ENCODE data around the gene MAGEB17.
"Not testable (repeated sequence)": the region's sequence is repeated elsewhere in the genome, so short reads cannot be mapped to it uniquely, and the experiment has no call there.

The MAGEB17 gene, protein sequence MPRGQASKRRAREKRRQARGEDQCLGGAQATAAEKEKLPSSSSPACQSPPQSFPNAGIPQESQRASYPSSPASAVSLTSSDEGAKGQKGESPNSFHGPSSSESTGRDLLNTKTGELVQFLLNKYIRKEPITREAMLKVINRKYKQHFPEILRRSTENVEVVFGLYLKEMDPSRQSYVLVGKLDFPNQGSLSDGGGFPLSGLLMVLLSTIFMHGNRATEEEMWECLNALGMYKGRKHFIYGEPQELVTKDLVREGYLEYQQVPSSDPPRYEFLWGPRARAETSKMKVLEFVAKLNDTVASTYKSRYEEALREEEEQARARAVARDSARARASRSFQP

DNA sequence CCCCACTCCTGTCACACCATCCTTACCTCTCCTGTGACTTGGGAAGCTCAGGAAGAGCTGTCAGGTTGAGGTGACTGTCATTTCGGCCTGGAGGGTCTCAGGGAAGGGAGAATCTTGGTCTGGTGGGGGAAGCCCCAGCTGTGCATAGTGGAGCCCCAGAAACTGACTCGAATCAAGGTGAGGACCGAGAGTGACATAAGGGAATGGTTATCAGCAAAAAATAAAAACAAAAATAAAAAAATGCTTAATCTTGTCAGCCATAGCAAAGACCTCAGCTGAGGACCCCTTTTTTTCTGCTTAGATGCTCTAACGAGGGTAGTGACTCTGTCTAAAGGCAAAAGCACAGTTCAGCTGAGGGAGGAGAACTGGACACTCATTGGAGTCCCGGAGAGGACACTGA, at the start of gene MAGEB17:
TSS of gene MAGEB17 (plus strand) at position 301 of the 400 bp plus-strand sequence. CDS start 2,902 bp downstream, outside the sequence.
- no peak for DNase-seq

DNA sequence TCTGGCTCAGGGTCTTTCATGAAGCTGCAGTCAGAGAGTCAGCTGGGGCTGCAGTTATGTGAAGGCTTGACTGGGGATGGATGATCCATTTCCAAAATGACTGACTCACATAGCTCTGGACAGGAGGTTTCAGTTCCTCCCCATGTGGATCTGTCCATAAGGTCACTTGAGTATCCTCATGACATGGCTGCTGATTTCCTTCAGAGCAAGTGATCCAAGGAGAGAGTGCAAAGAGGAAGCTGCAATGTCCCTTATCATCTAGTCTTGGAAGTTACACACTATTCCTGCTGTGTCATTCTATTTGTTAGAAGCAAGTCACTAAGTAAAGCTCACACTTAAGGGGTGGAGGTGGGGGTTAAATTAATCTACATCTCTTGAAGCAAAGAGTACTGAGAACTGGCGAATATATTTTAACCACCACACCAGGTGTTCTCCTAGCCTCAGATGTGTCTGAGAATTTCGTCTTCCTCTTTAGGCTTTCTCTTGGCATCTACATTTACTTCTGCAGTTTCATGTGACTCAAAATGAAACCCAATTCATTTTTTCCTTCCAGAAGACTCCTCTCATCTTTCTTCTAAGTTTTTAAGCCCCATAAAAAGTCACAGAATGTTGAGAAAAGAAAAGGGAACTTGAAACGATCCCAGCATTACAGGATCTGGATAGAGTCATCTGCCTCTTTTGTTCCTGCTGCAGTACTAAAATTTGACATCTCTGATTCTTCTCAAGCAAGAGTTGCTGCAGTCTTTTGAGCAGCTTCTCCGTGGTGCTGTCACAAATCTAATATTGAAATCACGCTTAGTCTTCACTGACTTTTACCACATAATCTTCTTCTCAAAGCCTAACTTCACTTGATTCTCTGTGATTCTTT, 47.7 kb upstream of the MAGEB17 start:
- no peak for DNase-seq

DNA sequence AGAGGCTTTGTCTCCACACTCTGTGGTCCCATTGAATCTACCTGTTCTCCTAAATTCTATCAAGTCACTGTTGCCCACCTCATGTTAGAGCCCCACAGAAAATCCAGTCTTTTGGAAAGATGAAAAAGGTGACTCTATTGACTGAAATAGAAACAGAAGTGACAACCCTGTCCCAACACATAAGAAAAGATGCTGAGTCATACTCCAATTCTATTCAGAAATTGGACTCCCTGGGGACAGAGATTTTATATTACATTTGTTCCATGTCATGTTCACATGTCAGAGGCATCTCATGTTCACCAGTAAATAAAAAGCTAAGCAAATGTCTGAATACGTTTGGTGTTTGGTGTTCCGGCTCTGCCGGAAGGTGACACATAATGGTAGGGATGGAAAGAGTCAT, 46.9 kb upstream of the MAGEB17 start:
- DNase-seq, result no peak

DNA sequence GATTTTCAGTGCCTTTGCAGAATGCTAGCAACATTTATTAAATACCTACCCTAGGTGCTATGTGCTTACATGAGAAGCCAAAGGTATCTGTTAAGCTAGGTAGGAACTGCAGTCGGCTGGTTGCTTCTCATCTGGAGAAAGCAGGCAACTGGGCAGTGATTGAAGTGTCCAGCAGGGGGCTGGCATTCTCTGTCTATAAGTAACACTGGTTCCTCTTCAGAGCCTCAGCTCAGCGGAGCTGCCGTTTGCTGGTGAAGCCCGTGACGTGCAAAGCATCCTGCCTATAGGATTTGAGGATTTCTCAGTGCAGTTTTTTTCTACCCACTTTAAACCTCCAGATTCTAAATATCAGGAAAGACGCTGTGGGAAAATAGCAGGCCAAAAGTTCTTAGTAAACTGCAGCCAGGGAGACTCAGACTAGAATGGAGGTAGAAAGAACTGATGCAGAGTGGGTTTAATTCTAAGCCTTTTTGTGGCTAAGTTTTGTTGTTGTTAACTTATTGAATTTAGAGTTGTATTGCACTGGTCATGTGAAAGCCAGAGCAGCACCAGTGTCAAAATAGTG, 44.0 kb upstream of the MAGEB17 start, which contains the start of gene GRPR:
TSS of gene GRPR (plus strand) at position 344 of the 565 bp plus-strand sequence. CDS start 389 bp downstream, outside the sequence.
- peak; percentile 69 for DNase-seq

DNA sequence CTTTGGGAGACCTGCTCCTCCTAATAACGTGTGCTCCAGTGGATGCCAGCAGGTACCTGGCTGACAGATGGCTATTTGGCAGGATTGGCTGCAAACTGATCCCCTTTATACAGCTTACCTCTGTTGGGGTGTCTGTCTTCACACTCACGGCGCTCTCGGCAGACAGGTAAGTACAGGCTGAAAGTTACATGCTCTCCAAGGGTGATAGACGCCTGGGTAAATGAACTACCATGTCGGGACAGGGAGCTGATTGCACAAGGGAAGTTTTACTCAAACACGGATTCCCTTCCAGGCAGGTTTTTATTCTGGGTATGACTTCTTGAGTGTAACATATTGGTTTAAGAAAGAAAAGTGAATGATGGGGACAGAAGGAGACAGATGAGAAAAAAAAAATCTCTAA, 43.1 kb upstream of the MAGEB17 start:
- DNase-seq, result no peak

DNA sequence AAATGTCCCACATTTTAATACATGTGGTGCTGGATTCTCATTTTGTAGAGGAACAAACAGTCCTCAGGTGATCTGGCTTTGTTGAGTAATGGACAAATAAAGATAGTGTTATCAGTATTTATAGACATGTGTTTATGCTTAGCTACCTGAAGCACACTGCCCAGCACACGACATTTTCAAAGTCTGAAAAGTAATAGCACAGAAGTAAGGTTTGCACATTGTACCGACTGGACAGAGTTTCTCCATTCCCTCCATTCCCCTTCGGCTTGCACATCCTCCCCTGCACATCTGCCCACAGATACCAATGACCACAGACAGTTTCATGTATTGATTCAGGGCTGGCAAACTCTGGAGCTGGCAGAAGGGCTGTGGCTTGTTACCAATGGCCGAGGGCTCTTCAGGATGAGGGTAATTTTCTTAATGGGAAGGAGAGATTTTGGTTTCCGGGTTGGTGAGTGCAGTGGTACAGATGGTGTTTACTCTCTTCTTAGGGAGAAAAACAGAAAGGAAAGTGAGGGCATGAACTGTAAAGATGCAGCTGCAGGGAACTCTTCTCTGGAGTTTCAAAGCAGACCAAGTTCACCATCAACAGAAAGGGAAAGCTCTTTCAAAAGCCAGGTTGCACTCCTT, 41.6 kb upstream of the MAGEB17 start:
- no peak for DNase-seq

DNA sequence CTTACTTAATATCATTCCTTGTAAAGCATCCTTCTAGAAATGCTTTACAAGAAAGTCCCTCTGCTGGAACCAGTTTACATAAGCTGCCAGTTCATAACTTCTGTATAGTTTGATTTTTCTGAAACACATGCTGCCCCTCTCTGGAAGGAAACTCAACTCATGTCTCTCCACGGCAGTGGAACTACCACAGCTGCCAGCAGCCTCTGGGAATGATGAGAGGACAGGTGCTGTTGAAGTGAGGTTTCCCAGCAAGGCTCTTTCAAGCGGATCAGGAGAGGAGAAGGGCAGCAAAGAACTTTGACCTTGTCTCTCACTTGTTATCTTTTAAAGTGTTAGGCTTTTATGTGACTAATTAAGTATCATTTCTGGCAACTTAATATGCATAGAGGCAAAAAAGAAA, 36.6 kb upstream of the MAGEB17 start:
- no peak for DNase-seq

DNA sequence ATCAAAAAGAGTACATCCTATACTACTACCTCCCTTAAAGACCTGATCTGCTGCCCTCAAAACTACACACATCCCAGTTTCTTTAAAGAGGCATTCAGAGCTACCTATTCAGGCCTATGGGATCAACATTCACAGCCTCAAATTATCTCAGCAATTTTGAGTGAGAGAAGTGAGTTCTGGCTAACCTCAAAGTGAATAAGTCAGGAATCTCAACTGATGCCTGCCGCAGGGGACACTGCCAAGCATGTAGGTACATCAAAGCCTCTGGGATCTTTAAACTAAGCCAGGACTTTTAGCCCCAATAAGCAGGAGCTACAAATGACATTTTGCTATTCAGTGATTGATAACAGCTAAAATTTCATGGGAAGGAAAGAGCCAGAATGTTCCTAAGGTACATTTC, 32.3 kb upstream of the MAGEB17 start:
- no peak for DNase-seq

DNA sequence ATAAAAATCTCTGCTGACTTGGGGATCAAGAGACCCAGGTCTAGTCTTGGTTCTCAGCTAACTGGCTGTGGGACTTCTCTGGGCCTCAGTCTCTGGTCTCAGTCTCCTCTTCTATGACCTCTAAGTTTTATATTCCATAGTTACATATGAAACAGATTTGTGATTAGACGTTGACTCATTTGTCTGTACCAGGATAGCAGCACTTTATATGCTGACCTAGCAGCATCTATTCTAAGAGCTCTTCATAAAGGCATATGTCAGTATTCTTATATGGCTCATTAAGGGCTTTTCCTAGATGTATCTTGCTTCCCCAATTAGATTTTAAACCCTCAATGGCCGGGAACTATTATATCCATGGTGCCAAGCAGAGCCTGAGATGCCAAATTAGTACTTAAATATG, 31.2 kb upstream of the MAGEB17 start:
- no peak for DNase-seq

DNA sequence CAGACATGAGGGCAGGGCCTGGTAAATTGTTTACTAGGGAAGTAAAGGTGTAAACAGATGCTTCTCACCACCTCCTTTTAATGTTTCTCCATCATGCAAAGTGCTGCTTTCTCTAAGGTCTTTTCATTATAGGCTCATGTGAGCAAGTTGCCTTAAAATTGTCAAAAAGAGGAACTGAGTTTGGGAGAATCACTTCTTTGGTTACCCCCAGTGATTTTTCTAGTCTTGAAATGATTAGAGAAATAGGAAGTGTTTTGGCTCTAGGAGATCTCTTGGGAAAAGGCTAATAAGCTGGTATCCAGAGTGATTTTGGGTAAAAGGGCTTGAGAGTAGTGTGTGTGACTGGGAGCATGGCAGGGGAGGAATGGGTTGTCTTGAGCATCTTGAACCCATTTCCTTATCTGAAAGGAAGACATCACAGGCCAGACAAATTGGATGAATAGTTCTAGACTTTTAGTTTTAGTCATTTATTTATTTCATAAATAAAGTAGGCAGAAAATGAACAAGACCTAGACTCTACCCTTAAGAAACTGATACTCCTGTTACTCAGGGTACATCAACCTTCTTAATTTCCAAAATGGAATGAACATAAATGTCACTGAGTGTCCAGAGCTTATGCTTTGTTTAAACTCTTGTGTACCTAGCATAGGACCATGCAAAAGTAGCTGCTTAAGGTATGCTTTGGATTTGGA, 29.7 kb upstream of the MAGEB17 start:
- DNase-seq, result no peak

DNA sequence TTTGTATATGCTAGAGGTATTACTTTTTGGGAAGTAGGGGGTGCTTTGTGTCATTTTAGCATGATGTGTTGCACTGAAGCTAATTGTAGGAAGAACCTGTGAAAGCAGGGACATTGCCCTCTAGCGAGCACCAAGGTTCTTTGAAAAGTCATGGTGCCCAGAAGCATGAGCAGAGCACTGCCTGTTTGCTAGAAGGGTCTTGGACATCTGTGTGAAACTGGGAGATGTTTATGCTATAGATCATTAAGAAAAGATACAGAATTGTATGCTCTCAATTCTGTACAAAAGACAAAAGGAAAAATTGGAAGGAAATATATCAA, 29.2 kb upstream of the MAGEB17 start:
- no peak for DNase-seq

DNA sequence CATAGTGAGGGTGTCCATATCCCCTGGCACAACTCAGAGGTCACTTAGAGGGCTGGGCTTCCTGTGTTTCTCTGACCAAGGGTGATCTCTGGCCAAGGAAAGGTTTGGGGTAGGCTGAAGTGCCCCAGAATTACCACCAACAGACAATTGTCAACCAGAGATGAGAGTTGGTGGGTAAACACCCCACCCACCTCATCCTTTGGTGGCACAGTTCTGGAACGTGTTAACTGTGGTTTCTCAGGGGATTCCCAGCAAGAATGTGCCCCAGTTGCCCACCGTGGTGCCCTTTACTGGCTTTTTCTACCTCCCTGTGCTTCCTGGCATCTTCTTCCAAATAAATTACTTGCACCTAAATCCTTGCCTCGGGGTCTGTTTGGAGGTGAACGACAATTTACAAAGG, 26.8 kb upstream of the MAGEB17 start:
- no peak for DNase-seq

DNA sequence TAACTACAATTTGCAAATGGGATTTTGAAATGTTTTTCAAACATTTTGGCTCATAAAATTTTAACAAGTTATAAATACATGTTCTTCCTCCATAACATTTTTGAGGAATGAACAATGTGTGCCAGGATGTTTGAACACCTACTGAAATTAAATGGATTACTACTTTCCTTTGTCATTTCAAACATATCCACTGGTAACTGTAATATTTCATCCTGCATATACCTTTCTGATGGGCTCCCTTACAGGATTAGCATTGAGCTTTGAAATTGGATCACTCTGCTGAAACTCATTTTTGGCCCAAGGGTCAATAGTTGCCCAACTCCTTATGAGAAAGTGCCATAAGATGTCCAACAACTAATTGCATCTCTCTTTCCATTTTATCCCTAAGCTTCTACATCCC, 26.3 kb upstream of the MAGEB17 start:
- DNase-seq, result no peak

DNA sequence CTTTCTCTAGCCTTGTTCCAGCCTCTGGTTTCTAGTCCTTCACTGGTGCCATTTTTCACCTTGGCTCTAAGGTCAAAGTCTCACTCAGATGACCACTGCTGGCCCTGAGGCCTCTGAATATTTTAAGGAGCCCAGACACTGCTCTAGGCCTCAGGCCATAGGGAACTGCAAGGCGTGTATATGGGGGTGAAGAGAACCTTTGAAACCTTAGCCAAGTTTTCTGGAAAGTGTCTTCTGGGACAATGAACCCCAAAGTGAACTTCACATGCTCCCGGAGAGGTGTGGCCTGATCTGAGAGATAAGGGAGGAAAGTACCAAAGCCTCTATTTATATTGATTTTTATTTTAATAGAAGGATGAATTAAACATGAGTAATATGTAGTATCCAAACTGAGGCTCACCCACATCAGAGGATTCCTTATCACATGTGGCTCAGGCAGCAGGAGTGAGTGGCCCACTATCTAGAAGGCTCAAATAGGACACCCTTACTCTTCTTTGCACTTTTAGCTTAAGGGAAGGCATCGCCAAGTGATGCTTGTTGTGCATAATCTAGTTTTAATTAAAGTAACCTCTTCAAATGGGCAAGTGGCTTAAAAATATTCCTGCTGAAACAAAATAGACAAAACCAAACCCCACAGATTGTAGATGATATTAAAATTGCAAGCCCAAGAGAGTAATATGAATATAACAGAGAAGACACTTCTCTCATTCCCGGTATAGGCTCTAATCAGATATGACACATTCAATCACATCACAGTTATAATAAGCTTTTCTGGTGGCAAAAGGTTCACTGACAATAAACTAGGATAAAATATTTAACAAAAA, 25.6 kb upstream of the MAGEB17 start:
- no peak for DNase-seq

DNA sequence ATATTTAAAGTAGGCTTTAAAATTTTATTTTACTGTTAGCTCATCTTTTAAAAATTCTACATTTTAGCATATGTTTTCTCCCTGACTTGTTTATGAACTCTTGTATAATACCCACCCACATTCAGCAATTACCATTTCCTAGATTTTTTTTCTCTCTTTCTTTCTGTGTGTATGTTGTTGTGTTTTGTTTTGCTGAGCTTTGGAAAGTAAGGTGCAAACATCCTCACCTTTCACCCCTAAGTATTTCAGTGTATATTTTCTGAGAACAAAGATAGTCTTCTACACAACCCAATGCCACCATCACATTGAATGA, 25.1 kb upstream of the MAGEB17 start:
- DNase-seq, result no peak

DNA sequence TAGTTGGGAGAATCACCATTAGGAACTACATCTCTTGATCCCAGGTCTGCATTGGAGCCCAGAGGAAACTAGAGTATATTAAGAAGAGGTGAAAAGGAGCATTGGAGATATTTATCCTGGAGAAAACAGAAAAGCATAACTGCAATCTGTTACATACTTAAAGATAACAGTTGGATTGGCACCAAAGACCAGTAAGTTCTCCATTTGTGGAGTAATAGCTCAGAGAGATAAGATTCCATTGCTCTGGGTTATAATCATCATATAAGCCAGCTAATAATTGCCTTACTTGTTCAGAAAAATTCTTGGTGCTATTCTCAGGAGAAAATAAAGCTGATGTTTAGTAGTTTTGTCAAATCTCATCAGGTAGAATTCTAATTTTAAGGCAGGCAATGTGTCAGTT, 23.3 kb upstream of the MAGEB17 start:
- peak; percentile 17 for DNase-seq

DNA sequence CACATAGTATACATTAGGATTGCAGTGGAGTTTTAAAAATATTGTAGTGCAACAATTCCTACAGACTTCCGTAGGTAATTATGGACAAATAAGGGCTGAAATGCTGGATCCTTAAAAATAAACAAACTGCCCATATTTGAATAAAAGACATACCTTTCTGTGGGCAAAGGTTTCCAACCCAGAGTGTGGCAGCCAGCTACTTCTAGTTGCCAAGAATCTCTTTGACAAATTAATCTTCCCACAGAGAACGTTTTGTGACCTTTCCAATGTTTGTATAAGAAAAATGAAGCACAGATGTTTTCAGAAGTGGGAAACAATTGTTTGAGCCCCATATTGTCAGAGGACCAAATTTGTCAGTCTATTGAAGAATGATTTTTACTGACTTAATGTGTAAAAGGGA, 22.9 kb upstream of the MAGEB17 start:
- no peak for DNase-seq

DNA sequence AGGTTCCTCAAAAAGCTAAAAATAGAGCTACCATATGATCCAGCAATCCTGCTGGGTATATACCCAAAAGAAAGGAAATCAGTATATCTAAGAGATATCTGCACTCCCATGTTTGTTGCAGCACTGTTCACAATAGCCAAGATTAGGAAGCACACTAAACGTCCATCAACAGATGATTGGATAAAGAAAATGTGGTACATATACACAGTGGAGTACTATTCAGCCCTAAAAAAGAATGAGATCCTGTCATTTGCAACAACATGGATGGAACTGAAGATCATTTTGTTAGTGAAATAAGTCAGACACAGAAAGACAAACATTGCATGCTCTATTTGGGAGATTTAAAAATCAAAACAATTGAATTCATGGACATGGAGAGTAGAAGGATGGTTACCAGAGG, 22.2 kb upstream of the MAGEB17 start:
- not testable (repeated sequence) for DNase-seq

DNA sequence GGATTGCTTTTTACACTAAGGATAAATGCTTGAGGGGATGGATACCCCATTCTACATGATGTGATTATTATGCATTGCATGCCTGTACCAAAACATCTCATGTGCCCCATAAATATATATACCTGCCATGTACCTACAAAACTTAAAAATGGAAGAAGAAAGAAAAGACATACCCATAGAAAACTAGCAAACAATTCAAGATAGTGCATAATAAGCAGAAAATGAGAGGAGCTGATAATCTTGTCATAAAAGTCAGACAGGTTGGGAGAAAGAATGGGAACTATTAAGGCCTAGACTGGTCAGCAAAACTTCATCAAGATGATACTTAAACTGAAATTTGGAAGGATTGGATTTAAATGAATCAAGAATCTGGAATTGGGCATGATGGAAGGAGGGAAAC, 21.6 kb upstream of the MAGEB17 start:
- no peak for DNase-seq

DNA sequence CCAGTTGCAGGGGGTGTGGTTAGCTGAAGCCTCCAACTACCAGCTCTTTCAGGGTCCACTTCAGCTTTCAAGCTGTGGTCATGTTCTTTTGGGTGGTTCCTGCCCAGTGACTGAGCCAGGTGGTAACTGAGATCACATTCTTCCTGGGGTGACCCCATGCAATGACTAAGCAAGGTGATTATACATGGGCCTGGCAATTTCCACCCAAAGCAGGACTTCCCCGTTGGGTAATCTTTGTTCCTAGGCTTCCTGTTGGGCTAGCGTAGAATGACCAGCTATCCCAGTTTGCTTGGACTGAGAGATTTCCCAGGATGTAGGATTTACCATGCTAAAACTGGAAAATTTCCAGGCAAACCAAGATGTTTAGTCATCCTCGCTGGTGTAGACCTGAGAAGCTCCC, 18.4 kb upstream of the MAGEB17 start:
- peak; percentile 66 for DNase-seq

DNA sequence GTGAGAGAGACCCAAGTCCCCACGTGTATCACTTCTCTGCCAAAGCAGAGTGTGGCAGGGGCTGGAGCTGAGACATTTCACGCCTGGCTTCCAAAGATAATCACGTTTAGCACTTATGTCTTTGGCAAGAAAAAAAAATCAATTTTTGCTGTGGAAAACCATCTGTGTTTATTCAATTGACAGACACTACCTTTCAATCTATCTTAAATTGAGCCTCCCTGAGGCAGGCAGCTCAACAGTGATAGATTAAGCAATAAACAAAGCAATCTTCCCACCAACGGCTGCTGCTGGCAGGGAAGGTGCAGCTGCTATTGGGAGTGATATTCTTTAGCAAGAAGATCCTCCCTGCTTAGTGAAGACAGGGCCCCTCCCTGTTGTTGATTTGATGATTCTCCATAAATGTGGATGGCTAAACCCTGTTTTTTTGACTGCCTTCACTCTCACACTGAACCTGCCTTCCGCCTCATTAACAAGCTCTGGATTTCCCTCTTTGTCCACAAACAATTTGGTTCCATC, 11.6 kb upstream of the MAGEB17 start:
- no peak for DNase-seq

All from NCI-H226 (cell line).